ENCODE data around the gene GCDH.

The GCDH gene

DNA sequence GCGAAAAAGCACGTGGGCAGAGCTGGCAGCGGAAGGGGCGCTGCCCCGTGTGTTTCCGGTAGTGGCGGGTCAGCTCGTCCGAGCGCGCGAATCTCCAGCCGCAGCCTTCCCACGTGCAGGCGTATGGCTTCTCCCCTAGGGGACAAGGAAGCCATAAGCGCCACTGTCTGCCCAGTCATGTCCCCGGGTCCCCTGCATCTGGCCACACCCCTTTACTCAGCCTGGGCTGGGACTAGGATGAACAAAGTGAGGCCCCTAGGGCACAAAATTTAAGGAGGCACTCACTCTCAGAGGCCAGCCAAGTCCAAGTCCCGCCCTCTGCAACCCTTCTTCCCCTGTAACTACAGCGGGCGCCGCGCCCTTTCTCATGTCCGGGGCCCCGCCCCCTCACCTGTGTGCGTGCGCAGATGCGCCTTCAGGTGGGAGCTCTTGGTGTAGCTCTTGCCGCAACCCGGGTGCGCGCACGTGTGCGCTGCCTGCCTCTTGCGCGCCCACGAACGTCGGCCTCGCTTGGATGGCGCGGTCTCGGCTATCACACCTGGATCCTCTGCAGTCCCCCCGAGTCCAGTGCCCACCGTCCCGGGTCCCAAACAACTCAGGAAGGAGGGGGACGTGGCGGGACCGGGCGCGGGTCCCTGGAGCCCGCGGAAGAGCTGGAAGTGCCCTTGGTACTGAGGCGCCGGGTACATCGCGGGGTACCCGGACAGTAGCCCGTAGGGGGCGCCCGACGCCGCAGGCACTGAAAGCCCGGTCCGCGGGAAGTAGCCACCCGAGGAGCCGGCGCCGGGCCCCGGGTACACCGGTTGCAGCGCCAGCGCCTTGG is 5.8 kb upstream of the GCDH start:
- H3F3A ChIP-seq (ENCODE audit: insufficient read depth, low read length): peaks cover 8% of the 10 kb centered on the region
- peak overlapping the region; percentile 79 for H3K9ac ChIP-seq (ENCODE audit: low read length)
- DNase-seq: peak; percentile 99
- peak overlapping the region; percentile 93 for H2AFZ ChIP-seq (ENCODE audit: low read length)
- H3K4me3 ChIP-seq (ENCODE audit: low read length): peak overlapping the region; percentile 79
- no peaks in the 10 kb centered on the region for H4K20me1 ChIP-seq (ENCODE audit: insufficient read depth, low read length)
- H3K4me1 ChIP-seq (ENCODE audit: low read length): peaks cover 11% of the 10 kb centered on the region
- H3K27ac ChIP-seq (ENCODE audit: low read length): peak overlapping the region; percentile 74
- H3K9me3 ChIP-seq (replicated peaks; ENCODE audit: insufficient read depth, low read length): no peaks in the 10 kb centered on the region
- peak overlapping the region; percentile 99 for H3K4me2 ChIP-seq (ENCODE audit: low read depth, low read length)
- H3K36me3 ChIP-seq (replicated peaks; ENCODE audit: insufficient read depth, low read length): no peaks in the 10 kb centered on the region
- H3K27me3 ChIP-seq (replicated peaks; ENCODE audit: insufficient read depth, low read length): no peaks in the 10 kb centered on the region
- H3K79me2 ChIP-seq (ENCODE audit: low read length): peaks cover 11% of the 10 kb centered on the region; the same call in 1 of the 2 replicates
- no peaks in the 10 kb centered on the region for H3K9me2 ChIP-seq (replicated peaks; ENCODE audit: insufficient read depth, low read length)
- TF ChIP-seq EZH2 (optimal IDR thresholded peaks at IDR 0.05; ENCODE audit: low read depth, low read length) (no peak), EZH2phosphoT487 (IDR thresholded peaks at IDR 0.05; ENCODE audit: low read length) (no peak)
- TF ChIP-seq, protein P1, sequence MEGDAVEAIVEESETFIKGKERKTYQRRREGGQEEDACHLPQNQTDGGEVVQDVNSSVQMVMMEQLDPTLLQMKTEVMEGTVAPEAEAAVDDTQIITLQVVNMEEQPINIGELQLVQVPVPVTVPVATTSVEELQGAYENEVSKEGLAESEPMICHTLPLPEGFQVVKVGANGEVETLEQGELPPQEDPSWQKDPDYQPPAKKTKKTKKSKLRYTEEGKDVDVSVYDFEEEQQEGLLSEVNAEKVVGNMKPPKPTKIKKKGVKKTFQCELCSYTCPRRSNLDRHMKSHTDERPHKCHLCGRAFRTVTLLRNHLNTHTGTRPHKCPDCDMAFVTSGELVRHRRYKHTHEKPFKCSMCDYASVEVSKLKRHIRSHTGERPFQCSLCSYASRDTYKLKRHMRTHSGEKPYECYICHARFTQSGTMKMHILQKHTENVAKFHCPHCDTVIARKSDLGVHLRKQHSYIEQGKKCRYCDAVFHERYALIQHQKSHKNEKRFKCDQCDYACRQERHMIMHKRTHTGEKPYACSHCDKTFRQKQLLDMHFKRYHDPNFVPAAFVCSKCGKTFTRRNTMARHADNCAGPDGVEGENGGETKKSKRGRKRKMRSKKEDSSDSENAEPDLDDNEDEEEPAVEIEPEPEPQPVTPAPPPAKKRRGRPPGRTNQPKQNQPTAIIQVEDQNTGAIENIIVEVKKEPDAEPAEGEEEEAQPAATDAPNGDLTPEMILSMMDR (IDR thresholded peaks at IDR 0.05; ENCODE audit: low read length): peak; percentile 77

DNA sequence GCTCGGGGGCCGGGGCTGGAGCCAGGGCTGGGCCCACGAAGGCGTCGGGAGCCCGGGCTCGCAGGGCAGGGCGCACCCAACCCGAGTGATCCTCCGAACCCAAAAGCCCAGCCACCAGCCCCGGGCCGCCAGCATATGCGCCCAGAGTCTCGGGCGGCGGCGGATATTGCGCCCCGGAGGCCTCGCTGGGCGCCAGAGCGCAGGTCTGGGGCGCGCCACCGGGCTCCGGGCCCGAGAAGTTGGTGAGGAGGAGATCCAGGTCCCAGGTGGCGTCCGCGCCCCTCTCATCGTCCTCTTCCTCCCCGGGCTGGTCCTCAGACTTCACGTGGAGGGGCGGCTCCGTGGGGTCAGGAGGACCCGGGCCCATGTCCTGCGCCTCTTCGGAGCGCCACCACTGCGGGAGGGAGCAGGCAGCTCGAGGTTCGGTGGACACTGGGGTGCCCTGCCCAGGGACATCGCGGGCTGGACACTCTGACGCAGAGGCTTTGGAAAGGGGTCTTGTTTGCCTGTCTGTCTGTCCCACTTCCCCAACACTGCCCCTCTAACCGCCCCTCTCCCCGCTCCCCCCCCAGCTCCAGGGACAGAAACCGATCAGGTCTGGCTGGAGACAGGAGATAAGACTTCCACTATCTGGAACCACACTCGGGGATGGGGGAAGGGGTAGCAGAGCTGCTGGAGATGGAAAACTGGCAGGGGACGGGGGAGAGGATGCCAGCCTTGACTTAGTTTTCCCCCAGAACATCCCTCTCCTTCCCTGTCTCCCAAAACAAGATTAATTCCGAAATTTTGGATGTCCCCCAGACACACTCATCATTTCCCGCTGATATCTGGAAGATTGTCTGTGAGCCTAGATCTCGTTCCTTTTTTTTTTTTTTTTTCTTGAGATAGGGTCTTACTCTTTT is 5.0 kb upstream of the GCDH start:
- no peaks in the 10 kb centered on the region for H3K27me3 ChIP-seq (replicated peaks; ENCODE audit: insufficient read depth, low read length)
- H3K9me3 ChIP-seq (replicated peaks; ENCODE audit: insufficient read depth, low read length): no peaks in the 10 kb centered on the region
- H3K27ac ChIP-seq (ENCODE audit: low read length): peak overlapping the region; percentile 74; the same call in 1 of the 2 replicates
- H3K4me3 ChIP-seq (ENCODE audit: low read length): peak overlapping the region; percentile 79
- no peaks in the 10 kb centered on the region for H3K9me2 ChIP-seq (replicated peaks; ENCODE audit: insufficient read depth, low read length)
- H3K79me2 ChIP-seq (ENCODE audit: low read length): peaks cover 4% of the 10 kb centered on the region; the same call in 1 of the 2 replicates
- H3K4me1 ChIP-seq (ENCODE audit: low read length): peaks cover 11% of the 10 kb centered on the region
- peak overlapping the region; percentile 93 for H2AFZ ChIP-seq (ENCODE audit: low read length)
- H4K20me1 ChIP-seq (ENCODE audit: insufficient read depth, low read length): no peaks in the 10 kb centered on the region
- DNase-seq: no peak
- H3K4me2 ChIP-seq (ENCODE audit: low read depth, low read length): peak overlapping the region; percentile 99
- peaks cover 8% of the 10 kb centered on the region for H3F3A ChIP-seq (ENCODE audit: insufficient read depth, low read length)
- peak overlapping the region; percentile 79 for H3K9ac ChIP-seq (ENCODE audit: low read length)
- no peak for TF ChIP-seq EZH2 (optimal IDR thresholded peaks at IDR 0.05; ENCODE audit: low read depth, low read length)
- no peak for TF ChIP-seq EZH2phosphoT487 (IDR thresholded peaks at IDR 0.05; ENCODE audit: low read length)
- TF ChIP-seq, protein P1 (IDR thresholded peaks at IDR 0.05; ENCODE audit: low read length): no peak
- no peaks in the 10 kb centered on the region for H3K36me3 ChIP-seq (replicated peaks; ENCODE audit: insufficient read depth, low read length)

DNA sequence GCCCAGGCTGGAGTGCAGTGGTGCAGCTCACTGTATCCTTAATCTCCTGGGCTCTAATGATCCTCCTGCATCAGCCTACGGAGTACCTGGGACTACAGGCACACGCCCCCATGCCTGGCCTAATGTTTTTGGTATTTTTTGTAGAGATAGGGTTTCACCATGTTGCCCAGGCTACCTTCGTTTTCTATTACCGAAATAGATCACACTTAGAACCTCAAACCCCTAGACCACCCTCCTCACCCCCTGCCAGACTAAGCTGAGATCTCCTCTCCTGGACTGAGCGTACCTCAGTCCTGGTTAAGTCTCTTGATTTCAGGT is 4.3 kb upstream of the GCDH start:
- Histone ChIP-seq H3K27ac (ENCODE audit: low read length) (no peak overlapping the region), H3K9me3 (replicated peaks; ENCODE audit: insufficient read depth, low read length) (no peaks in the 10 kb centered on the region), H3F3A (ENCODE audit: insufficient read depth, low read length) (peaks cover 8% of the 10 kb centered on the region), H3K9ac (ENCODE audit: low read length) (no peak overlapping the region), H2AFZ (ENCODE audit: low read length) (no peak overlapping the region), H3K4me3 (ENCODE audit: low read length) (no peak overlapping the region), H3K36me3 (replicated peaks; ENCODE audit: insufficient read depth, low read length) (no peaks in the 10 kb centered on the region), H3K4me2 (ENCODE audit: low read depth, low read length) (no peak overlapping the region), H3K79me2 (ENCODE audit: low read length) (peaks cover 9% of the 10 kb centered on the region), H4K20me1 (ENCODE audit: insufficient read depth, low read length) (no peaks in the 10 kb centered on the region), H3K27me3 (replicated peaks; ENCODE audit: insufficient read depth, low read length) (no peaks in the 10 kb centered on the region), H3K9me2 (replicated peaks; ENCODE audit: insufficient read depth, low read length) (no peaks in the 10 kb centered on the region), H3K4me1 (ENCODE audit: low read length) (peaks cover 11% of the 10 kb centered on the region)
- TF ChIP-seq EZH2phosphoT487 (IDR thresholded peaks at IDR 0.05; ENCODE audit: low read length) (no peak), EZH2 (optimal IDR thresholded peaks at IDR 0.05; ENCODE audit: low read depth, low read length) (no peak)
- TF ChIP-seq, protein P1 (IDR thresholded peaks at IDR 0.05; ENCODE audit: low read length): no peak
- DNase-seq: no peak

All from MM.1S (cell line).